ENCODE measurements around the gene C18orf54. TPM values are rescaled to one million over a fixed set of nuclear protein-coding genes. Genes with fewer than 3 reads are reported as not detected.

Gene C18orf54
- total and polyA plus RNA-seq, 9 of the 15 experiments (the other 6 are each of a cell fraction or from before 2014, with no cell fraction given), result 3.0 to 8.7 (median 4.3) TPM

GRCh38 chr18:54327818-54328217 lies 29.9 kb upstream of the C18orf54 start:
- intact Hi-C loops (cut with micrococcal nuclease), result no loop called here
- H3K27me3 ChIP-seq (ENCODE audit: control insufficient read depth in 2 of 2, insufficient read depth in 2 of 2, low read length in 2 of 2), result no peaks in the 10 kb centered on the region
- H3K9me1 ChIP-seq (ENCODE audit: control insufficient read depth, insufficient read depth, low read length), result no peaks in the 10 kb centered on the region
- no peak overlapping the region for H3K9ac ChIP-seq (ENCODE audit: insufficient read depth in 1 of 2, low read depth in 2 of 2, low read length in 2 of 2)
- no peak overlapping the region for H3K27ac ChIP-seq (ENCODE audit: extremely low read depth, low read depth, low read length)
- no peaks in the 10 kb centered on the region for H3K79me2 ChIP-seq (ENCODE audit: control insufficient read depth, insufficient read depth, low read length)
- ATAC-seq (peak; percentile 42; the same call in 2 of the 3 replicates), DNase-seq (ENCODE audit: extremely low read depth in 1 of 4, low spot score in 3 of 4) (no peak), FAIRE-seq (no peak)
- no peak overlapping the region for H2AFZ ChIP-seq (ENCODE audit: low read depth, low read length)
- H3K4me1 ChIP-seq (replicated peaks in 1 of 2; ENCODE audit: control insufficient read depth in 2 of 2, insufficient read depth in 2 of 2, low read length in 2 of 2), result no peaks in the 10 kb centered on the region
- no peaks in the 10 kb centered on the region for H3K9me3 ChIP-seq (replicated peaks; ENCODE audit: control insufficient read depth, insufficient read depth, low read depth, low read length)
- H3K36me3 ChIP-seq (ENCODE audit: control insufficient read depth, insufficient read depth, low read length), result no peaks in the 10 kb centered on the region
- H4K20me1 ChIP-seq (replicated peaks; ENCODE audit: control insufficient read depth, insufficient read depth, low read length), result no peaks in the 10 kb centered on the region
- H3K4me3 ChIP-seq, result no peak overlapping the region
- CTCF ChIA-PET (ENCODE audit: low intra/inter-chr PET ratio), result interaction anchor here (0.5 kb wide), 1 partner anchor 105 kb away, joined by 3 read pairs; no protein-coding TSS in a partner anchor
- H3K4me2 ChIP-seq (ENCODE audit: insufficient read depth, low read length), result no peak overlapping the region
- POLR2A ChIA-PET, result interaction anchor here (0.5 kb wide), 1 partner anchor 494 kb away, joined by 3 read pairs; no protein-coding TSS in a partner anchor
- BruUV-seq (replicated peaks), result no TSS peak
- WGBS (ENCODE audit: insufficient coverage, low coverage, missing lambda C conversion rate), result 10% methylated on average over 4 of the region's 4 CpGs
- in situ Hi-C loops (cut with MboI), result no loop called here
- no peak for TF ChIP-seq PHF20 (IDR thresholded peaks at IDR 0.05; ENCODE audit: partially characterized antibody)
- no peak for TF ChIP-seq RERE (CRISPR knock-in tag; IDR thresholded peaks at IDR 0.05; ENCODE audit: borderline replicate concordance)
- TF ChIP-seq ZNF766 (CRISPR knock-in tag; conservative IDR thresholded peaks at IDR 0.05), result no peak
- TF ChIP-seq ZNF124 (CRISPR knock-in tag; IDR thresholded peaks at IDR 0.05), result no peak
- TF ChIP-seq SFPQ (IDR thresholded peaks at IDR 0.05; ENCODE audit: low read depth, low read length), result no peak
- TF ChIP-seq ZNF140 (CRISPR knock-in tag; IDR thresholded peaks at IDR 0.05), result no peak

Data from K562 (cell line).